CD4-positive, alpha-beta T cell treated with Interferon alpha-2 for 1 hour (primary cell): ENCODE measurements around the gene C2orf76.

Source experiments
- DNase-seq, 2 donors: peaks; one replicate each; pipeline ENCODE4 v3.0.0-alpha.2; 2020 to 2022

Gene C2orf76

DNA sequence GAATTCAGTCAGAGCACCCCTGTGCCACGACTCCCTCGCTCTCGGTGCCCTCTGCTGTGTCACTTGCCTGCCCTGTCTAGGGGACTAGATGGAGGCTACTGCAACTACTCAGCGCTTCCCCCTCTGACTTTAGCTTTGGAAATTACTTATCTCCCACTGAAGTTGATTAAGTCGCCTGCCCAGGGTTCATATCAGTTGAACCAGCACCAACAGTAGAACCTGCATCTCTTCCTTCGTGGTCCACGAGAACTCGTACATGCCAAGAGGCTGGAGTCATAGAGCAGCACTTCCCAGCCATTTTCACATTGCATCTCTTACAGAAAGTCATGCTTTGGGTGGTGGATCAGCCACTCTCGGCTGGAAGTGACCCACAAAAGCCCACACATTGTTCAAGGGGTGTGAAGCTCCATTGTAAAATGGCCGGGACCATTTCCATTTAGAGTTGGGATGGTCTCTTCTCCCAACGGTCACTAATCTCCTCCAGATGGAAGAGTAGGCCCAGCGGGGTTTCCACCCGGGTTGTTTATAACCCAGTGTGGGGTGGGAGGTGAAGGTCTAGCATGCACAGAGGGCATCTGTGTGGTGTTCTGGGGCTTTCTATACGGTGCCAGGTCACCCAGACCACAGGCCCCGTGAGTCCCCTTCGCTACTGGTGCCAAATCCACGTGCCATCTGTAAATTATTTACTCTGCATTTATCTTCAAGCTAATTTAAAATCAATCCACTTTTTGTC is 105.0 kb downstream of the C2orf76 start:
- DNase-seq = no peak

DNA sequence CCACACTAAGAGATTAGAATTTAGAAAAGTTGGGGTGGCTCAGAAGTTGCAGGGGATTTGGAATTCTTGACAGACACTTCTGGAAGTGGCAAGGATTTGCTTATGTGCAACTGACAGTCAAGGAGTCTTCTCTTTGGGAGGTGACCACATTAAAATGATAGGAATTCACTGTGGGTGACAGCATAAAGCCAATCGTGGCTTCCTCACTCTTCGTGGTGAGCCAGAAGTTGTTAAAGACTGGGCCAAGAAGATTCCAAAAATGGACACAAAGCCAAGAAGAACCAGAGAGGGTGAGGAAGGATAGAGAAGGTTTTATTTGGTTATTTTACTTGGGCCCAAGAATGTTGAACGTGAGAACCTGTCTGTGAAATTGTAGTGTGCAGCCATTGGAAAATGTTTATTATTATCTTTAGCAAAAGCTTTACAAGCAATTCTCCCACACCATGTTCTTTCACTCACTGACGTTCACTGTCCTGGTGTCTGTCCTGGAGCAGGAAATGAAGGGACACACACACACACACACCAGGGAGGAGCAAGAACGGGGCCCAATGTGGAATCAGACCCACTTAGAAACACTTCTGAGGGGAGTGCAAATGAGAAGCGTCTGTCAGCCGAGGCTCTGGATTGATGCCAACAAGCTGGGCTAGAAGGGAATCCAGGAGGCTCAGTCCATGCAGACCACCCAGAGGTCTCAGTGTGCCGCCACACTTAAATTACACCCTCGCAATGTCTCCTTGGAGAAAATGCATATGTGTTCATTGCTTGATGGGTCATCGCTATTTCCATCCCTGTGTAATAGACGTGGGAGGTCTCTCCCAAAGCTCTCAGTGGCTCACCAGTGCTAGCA is 105.8 kb downstream of the C2orf76 start:
- DNase-seq = no peak

DNA sequence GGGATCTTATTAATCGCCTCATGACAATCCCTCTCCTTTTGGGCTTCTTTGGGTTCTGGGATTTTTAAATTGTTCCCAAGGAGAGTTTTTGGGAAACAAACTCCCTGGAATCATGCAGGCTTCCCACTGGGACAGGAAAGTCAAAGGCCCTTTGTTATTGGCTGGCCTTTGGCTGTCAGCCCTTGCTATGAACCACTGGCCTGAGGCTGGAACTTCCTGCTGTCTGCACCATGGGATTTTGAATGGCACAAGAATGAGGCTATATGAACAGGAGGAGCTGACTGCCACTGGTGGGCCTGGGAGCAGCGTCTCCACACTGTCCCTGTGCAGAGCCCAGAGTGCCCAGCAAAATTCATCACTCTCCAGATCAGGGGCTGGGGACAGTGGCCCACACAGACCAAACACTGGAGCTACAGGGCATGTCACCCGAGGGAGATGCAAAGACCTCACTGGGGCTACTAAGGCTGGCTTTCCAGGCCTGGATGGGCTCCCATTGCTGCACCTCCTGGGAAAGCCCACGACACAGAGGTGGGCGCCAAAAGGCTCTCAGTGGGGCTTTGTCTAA is 107.3 kb downstream of the C2orf76 start:
- DNase-seq = no peak

DNA sequence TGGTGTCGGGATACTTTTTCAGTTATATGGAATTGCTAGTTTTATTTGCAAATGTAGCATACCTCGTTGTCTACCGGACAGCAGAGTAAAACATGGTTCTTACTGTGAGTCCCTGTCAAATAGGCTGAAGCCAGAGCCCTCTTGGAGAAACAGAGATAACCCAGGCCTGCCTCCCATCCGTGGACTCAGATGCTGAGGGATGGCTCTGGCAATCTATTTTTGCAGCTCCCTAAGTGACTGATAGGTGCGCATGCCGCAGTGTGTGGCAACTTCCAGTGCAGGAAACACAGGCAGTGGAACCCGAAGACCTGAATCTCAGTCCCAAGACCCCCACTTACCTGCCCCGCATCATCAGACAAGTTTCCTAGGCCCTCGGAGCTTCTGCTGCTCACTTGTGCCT is 109.4 kb downstream of the C2orf76 start:
- DNase-seq = no peak

DNA sequence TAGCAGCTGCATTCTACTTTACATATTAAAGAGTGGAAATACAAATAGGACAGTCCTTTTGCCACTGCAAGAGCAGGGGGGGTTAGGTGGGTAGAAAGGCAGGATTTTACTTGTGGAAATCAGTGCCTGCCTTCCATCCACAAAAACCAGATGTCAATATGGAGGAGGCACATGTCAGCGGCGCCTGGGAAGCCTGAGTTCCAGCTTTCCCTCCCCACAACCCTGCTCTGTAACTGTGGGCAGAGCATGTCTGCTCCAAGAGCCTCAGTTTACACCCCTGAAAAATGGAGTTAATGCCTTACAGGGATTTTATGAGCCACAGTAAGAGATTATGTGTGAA is 110.1 kb downstream of the C2orf76 start:
- DNase-seq = no peak

DNA sequence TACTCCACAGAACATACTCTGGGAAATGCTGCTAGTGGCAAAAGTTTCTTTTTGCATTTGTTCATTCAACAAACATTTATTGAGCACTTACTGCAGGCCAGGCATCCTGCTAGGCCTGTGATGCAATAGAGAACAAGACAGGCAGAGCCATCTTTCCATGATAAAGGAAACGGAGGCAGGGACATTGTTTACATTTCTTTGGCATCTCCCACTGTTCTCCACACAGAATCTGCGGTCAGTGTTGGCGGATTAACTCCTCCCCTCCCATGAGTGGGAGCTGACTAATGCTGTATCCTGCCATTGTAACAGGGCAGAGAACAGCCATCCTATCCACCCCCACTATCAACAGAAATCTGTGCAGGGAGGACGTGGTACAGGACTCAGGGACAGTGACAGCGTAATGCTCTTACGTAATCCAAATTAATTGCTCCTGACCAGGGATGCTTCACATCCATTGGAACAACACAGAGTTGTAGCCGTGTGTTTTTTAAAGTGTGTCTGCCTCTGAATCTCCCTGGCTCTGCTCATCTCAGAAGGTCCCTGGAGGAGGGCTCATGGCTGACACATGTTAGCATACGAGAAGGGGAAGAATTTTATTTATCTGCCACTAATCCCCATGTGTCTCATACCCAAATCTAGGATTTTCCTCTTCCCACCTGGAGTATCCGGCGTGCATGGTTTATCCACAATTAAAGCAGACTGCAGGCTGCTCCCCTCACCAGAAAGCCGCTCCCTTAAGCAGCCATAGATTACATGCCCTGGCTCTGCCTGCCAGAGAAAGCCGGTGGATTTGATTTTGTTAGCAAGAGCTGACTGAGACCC is 110.7 kb downstream of the C2orf76 start:
- DNase-seq = no peak

DNA sequence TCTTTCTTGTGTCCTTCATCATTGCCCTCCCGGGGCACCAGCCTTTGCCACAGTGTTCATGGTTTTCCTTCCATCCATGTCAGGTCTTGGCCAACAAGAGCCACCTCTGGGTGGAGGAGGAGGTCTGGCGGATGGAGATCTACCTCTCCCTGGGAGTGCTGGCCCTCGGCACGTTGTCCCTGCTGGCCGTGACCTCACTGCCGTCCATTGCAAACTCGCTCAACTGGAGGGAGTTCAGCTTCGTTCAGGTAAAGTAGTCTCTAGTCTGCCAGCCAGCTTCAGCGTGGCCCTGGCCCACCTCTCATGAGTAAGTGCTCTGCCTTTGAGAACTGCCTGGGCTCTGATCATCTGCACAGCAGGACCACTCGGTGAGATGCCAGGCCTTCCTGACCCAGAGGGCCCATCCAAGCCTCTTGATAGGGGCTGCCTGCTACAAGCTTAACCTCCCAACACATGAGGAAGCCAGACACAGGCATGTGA is 112.0 kb downstream of the C2orf76 start:
- DNase-seq = no peak

DNA sequence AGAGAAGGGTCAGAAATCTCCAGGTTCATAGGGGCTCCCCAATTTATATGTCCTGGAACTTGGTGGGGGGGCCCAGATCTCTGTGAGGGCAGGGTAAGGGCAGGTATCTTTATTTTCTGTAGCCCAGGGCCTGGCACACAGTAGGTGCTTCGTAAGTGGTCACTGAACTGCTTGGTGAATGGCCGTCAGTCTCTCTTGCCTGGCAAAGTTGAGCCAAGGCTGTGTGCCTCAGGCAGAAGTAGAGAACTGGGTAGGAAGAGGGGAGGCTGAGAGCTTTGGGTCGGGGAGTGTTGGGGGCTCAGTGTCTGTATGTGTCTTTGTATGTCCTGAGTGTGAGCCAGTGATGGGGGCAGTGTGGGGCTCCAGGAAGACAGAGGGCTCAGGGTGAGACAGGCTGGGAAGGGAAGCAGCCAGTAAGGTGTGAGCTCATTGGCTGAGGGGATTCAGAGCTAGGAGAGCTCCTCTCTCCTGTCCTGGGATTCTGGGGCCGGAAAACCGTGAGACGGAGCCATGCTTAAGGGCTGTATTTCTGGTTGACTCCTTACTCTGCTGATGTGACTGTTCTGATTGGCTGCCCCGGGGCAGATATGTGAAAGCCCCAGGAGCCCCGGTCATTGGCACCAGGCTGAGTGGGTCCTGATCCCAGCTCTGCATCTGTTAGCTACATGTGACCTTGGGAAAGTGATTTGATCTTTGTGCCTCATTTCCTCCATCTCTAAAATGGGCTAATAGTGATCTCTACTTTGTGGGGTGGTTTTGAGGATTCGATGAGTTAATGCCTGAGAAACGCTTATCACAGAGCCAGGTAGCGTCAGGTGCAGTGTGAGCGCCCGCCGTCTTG is 112.7 kb downstream of the C2orf76 start:
- no peak for DNase-seq

DNA sequence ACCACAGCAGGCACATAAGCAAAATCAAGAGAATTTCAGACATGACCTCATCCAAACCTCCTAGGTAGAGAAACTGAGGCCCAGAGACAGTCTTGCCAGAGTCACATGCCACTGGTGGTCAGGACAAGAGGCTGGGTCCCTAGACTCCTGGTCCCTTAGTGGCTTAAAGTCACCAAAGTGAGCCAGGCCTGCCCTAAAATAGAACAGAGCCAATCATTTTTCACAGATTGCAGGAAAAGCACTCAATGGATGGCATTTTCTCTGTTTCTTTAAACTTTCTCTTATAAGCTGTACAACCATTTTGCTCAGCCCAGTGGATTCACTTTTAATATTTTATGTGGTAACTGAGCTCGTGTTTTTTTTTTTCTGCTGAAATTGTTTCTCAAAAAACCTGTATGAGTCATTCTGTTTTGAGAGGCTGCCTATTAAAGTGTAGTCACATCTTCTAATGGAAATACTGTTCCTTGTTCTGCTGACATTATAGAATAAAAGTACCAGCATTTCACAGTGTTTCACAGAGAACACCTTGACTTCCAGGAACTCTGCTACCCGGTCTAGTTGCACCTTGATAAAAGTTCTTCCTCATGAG is 113.4 kb downstream of the C2orf76 start:
- no peak for DNase-seq
